Endothelial cell of umbilical vein (primary cell): Measurements from ENCODE around the gene SSTR3. TPM values are rescaled to one million over a fixed set of nuclear protein-coding genes. Genes with fewer than 3 reads are reported as not detected.

Experiments used
- BruUV-seq: library from RNA; stranded (reverse); fragments of 400-500 nt; replicated peaks from 2 replicates; lab custom pipeline; 2021; lab: Mats Ljungman, UMichigan
- CTCF ChIA-PET: fragments of 300-600, 350-600 bp; sonication (Branson Sonifier 250); formaldehyde crosslinking; loops from one replicate; lab custom pipeline; 2021; ENCODE audit warnings: antibody characterized with exemption, inconsistent platforms; lab: Charles Lee
- POLR2A ChIA-PET: fragments of 300-600, 350-600 bp; sonication (Branson Sonifier 250); formaldehyde crosslinking; loops from one replicate; lab custom pipeline; 2021; ENCODE audit warnings: antibody characterized with exemption, inconsistent platforms; lab: Charles Lee
- DNase-seq: peaks from one replicate; pipeline ENCODE4 v3.0.0-alpha.2; 2011; ENCODE audit warnings: low read depth, low spot score
- FAIRE-seq: peaks from 2 replicates; lab custom pipeline; 2011; peaks lifted over from hg19 to GRCh38; lab: Jason Lieb, UNC
- H2AFZ ChIP-seq: 2 replicates; pipeline ENCODE4 v1.6.0; 2012; ENCODE audit warnings: low read depth, low read length, control low read depth, inconsistent platforms
- H3K27ac ChIP-seq: 2 replicates; pipeline ENCODE4 v1.5.1; 2011; ENCODE audit warnings: low read depth, mild to moderate bottlenecking, control low read depth, low read length, moderate library complexity; ENCODE audit not compliant: insufficient read depth
- H3K27me3 ChIP-seq, 2 experiments: 2 replicates each; pipeline versions ENCODE4 v1.6.0 to v1.6.1; 2011; ENCODE audit warnings: low read length in 2 of 2, mixed read lengths in 1 of 2; ENCODE audit not compliant: control insufficient read depth in 2 of 2, insufficient read depth in 2 of 2
- H3K36me3 ChIP-seq, 2 experiments: 2 replicates in 1 of 2; 3 replicates in 1 of 2; pipeline ENCODE4 v1.5.1; 2011; ENCODE audit warnings: low read length in 2 of 2, mild to moderate bottlenecking in 1 of 2, moderate library complexity in 1 of 2; ENCODE audit not compliant: control insufficient read depth in 2 of 2, insufficient read depth in 2 of 2; ENCODE audit errors: extremely low read depth in 1 of 2
- H3K4me1 ChIP-seq: 3 replicates; pipeline ENCODE4 v1.5.1; 2011; ENCODE audit warnings: mild to moderate bottlenecking, low read length; ENCODE audit not compliant: control insufficient read depth, insufficient read depth; ENCODE audit errors: extremely low read depth
- H3K4me2 ChIP-seq: 2 replicates; pipeline ENCODE4 v1.6.1; 2011; ENCODE audit warnings: low read length, control low read depth, mixed read lengths; ENCODE audit not compliant: insufficient read depth
- H3K4me3 ChIP-seq, 3 experiments: fragments of 200-600 bp in 1 of 3; sonication (generic), shearing (Covaris generic) in 1 of 3; replicated peaks in 1 of 3; 2 replicates each; pipeline ENCODE4 v1.5.1; 2011 to 2016; ENCODE audit warnings: control low read depth in 3 of 3, low read length in 3 of 3, mild to moderate bottlenecking in 2 of 3, inconsistent platforms in 1 of 3, low read depth in 1 of 3, moderate library complexity in 1 of 3; ENCODE audit not compliant: insufficient read depth in 1 of 3
- H3K79me2 ChIP-seq: 2 replicates; pipeline ENCODE4 v1.6.0; 2012; ENCODE audit warnings: low read length, inconsistent platforms; ENCODE audit not compliant: control insufficient read depth, insufficient read depth
- H3K9ac ChIP-seq: replicated peaks from 2 replicates; pipeline ENCODE3; 2011; ENCODE audit warnings: low read length, control low read depth; ENCODE audit not compliant: insufficient read depth; ENCODE audit errors: extremely low read depth
- H3K9me1 ChIP-seq: replicated peaks from 3 replicates; pipeline ENCODE4 v1.6.0; 2011; ENCODE audit warnings: mild to moderate bottlenecking, low read length; ENCODE audit not compliant: control insufficient read depth, insufficient read depth; ENCODE audit errors: extremely low read depth
- H3K9me3 ChIP-seq: replicated peaks from 2 replicates; pipeline ENCODE4 v1.5.1; 2012; ENCODE audit warnings: low read length, inconsistent platforms; ENCODE audit not compliant: control insufficient read depth, insufficient read depth
- H4K20me1 ChIP-seq: replicated peaks from 2 replicates; pipeline ENCODE3; 2011; ENCODE audit warnings: mild to moderate bottlenecking, low read length; ENCODE audit not compliant: control insufficient read depth, insufficient read depth; ENCODE audit errors: extremely low read depth
- CTCF ChIP-seq, 2 donors: IDR thresholded peaks; 1 replicate in 1 of 2; 2 replicates in 1 of 2; pipeline ENCODE4 v1.5.1; 2011; ENCODE audit warnings: low read length in 2 of 2, mild to moderate bottlenecking in 2 of 2, moderate library complexity in 2 of 2, control low read depth in 1 of 2, inconsistent platforms in 1 of 2, low read depth in 1 of 2; ENCODE audit not compliant: insufficient read depth in 1 of 2; ENCODE audit errors: extremely low read depth in 1 of 2
- EZH2 ChIP-seq: IDR thresholded peaks from 2 replicates; pipeline ENCODE4 v1.6.1; 2012; ENCODE audit warnings: borderline replicate concordance, low read depth, mild to moderate bottlenecking, moderate library complexity, low read length, inconsistent platforms; ENCODE audit not compliant: severe bottlenecking
- FOS ChIP-seq: IDR thresholded peaks from 2 replicates; pipeline ENCODE4 v1.6.1; 2011; ENCODE audit warnings: mild to moderate bottlenecking, low read length, moderate library complexity, borderline replicate concordance; ENCODE audit not compliant: insufficient read depth
- GATA2 ChIP-seq: IDR thresholded peaks from 2 replicates; pipeline ENCODE4 v1.7.0; 2011; ENCODE audit warnings: low read depth, mild to moderate bottlenecking, moderate library complexity, mixed read lengths, low read length; ENCODE audit not compliant: insufficient read length, insufficient read depth
- JUN ChIP-seq: IDR thresholded peaks from 2 replicates; pipeline ENCODE4 v1.6.1; 2011; ENCODE audit warnings: borderline replicate concordance, low read depth; ENCODE audit not compliant: insufficient read length, insufficient read depth
- MAX ChIP-seq: IDR thresholded peaks from 2 replicates; pipeline ENCODE4 v1.6.1; 2011; ENCODE audit not compliant: insufficient read depth, insufficient read length
- MYC ChIP-seq: IDR thresholded peaks from one replicate; pipeline ENCODE4 v1.6.1; 2011; ENCODE audit warnings: mild to moderate bottlenecking, low read depth, low read length
- POLR2A ChIP-seq: IDR thresholded peaks from 2 replicates; pipeline ENCODE4 v1.6.1; 2012; ENCODE audit warnings: low read depth, mild to moderate bottlenecking, control low read depth, low read length
- POLR2AphosphoS5 ChIP-seq: IDR thresholded peaks from 2 replicates; pipeline ENCODE4 v1.6.1; 2012; ENCODE audit warnings: low read depth, mild to moderate bottlenecking, control low read depth, low read length, moderate library complexity; ENCODE audit not compliant: insufficient read depth
- dilution Hi-C: fragments of 300-500 bp; cut with MboI; formaldehyde crosslinking; loops from one replicate; pipeline ENCODE4 v1.15.0; 2019; ENCODE audit warnings: low sequenced_read_pairs; ENCODE audit not compliant: extremely low pct_ligation_motif_present
- intact Hi-C: fragments of 100-400 bp; cut with micrococcal nuclease; formaldehyde crosslinking; loops from one replicate; pipeline ENCODE4 v1.10.0; 2022
- polyA plus RNA-seq, 4 experiments: library from polyadenylated mRNA; depleted of rRNA in 3 of 4; stranded (reverse) in 3 of 4; unstranded in 1 of 4; fragments of >200 nt; gene quantifications; 2 replicates each; pipeline versions ENCODE4 v1.2.1 to v1.2.3, GENCODE V29; 2011 to 2012; ENCODE audit warnings: missing spikeins in 1 of 4
- total RNA-seq: library from RNA; stranded (reverse); gene quantifications from 2 replicates; pipeline ENCODE4 v1.2.3, GENCODE V29; 2021

The SSTR3 gene
- total and polyA plus RNA-seq, 2 donors (not counting 3 experiments of a cell fraction or from before 2014, with no cell fraction given), result not detected

- ChIA-PET POLR2A (no interaction called here), CTCF (interaction anchor here (2.9 to 4.7 kb wide), 2 partner anchors 12 to 29 kb away, joined by 10 to 45 read pairs; no protein-coding TSS in a partner anchor)
- TF ChIP-seq POLR2AphosphoS5 (no peak), FOS (no peak), JUN (no peak), GATA2 (no peak), EZH2 (no peak), MYC (no peak), POLR2A (no peak), CTCF (IDR thresholded peaks at IDR 0.05; ENCODE audit: extremely low read depth in 1 of 2, insufficient read depth in 1 of 2, low read depth in 1 of 2, low read length in 2 of 2) (no peak), MAX (no peak)
- intact Hi-C loops, result no loop called here
- Histone ChIP-seq H3K36me3 (peaks cover under 1 to 3% of the 10 kb centered on the region in 2 experiments), H3K27me3 (no peaks in the 10 kb centered on the region), H2AFZ (no peak overlapping the region), H3K9me1 (no peaks in the 10 kb centered on the region), H3K4me3 (no peak overlapping the region), H3K9me3 (no peaks in the 10 kb centered on the region), H3K9ac (no peak overlapping the region), H3K27ac (no peak overlapping the region), H3K4me1 (peaks cover 27% of the 10 kb centered on the region), H3K4me2 (no peak overlapping the region), H4K20me1 (no peaks in the 10 kb centered on the region), H3K79me2 (peaks cover 2% of the 10 kb centered on the region)
- DNase-seq (no peak), FAIRE-seq (no peak)
- BruUV-seq, result no TSS peak
- dilution Hi-C loops, result no loop called here
Observed at GRCh38 chr22:37230673-37231405, 18.6 kb upstream of the SSTR3 start.
